BJ (cell line): Measurements from ENCODE around the gene SIPA1L3. TPM values are rescaled to one million over a fixed set of nuclear protein-coding genes. Genes with fewer than 3 reads are reported as not detected.

ENCODE experiments used
- CTCF ChIA-PET: fragments of 350-600 bp; formaldehyde crosslinking; extraction: SDS; loops from one replicate; lab custom pipeline; 2021; ENCODE audit warnings: antibody characterized with exemption, inconsistent platforms; lab: Yijun Ruan, JAX
- POLR2A ChIA-PET: fragments of 300-600 bp; sonication (Branson Sonifier 250); formaldehyde crosslinking; extraction: SDS; loops from one replicate; lab custom pipeline; 2021; ENCODE audit warnings: antibody characterized with exemption; lab: Charles Lee
- DNase-seq: peaks from one replicate; pipeline ENCODE4 v3.0.0-alpha.2; 2011; ENCODE audit warnings: low read depth
- H3K27me3 ChIP-seq: 2 replicates; pipeline ENCODE4 v1.6.0; 2011; ENCODE audit warnings: low read length; ENCODE audit not compliant: control insufficient read depth, insufficient read depth
- H3K36me3 ChIP-seq: 2 replicates; pipeline ENCODE4 v1.5.1; 2011; ENCODE audit warnings: low read length; ENCODE audit not compliant: control insufficient read depth, insufficient read depth
- H3K4me3 ChIP-seq: 2 replicates; pipeline ENCODE4 v1.5.1; 2011; ENCODE audit warnings: low read depth, mild to moderate bottlenecking, control low read depth, low read length
- CTCF ChIP-seq: IDR thresholded peaks from 2 replicates; pipeline ENCODE4 v1.5.1; 2011; ENCODE audit warnings: low read depth, mild to moderate bottlenecking, control low read depth, inconsistent platforms, low read length, moderate library complexity; ENCODE audit not compliant: insufficient read depth
- polyA plus RNA-seq: library from polyadenylated mRNA; depleted of rRNA; stranded (reverse); fragments of >200 nt; gene quantifications from 2 replicates; pipeline ENCODE4 v1.2.3, GENCODE V29; 2011

Gene SIPA1L3
- polyA plus RNA-seq, 1 experiment: 4.5 TPM

- ChIA-PET POLR2A (no interaction called here), CTCF (interaction anchor here (1.6 to 2.0 kb wide), 2 partner anchors 60 to 145 kb away, joined by 4 to 10 read pairs; no protein-coding TSS in a partner anchor)
- DNase-seq: no peak
- no peaks in the 10 kb centered on the region for H3K36me3 ChIP-seq
- no peak for TF ChIP-seq CTCF
- no peak overlapping the region for H3K4me3 ChIP-seq
- no peaks in the 10 kb centered on the region for H3K27me3 ChIP-seq
These were observed 139.4 kb downstream of the SIPA1L3 start for GRCh38 chr19:38046254-38047048.

- ChIA-PET POLR2A (no interaction called here), CTCF (interaction anchor here (2.0 kb wide), 1 partner anchor 145 kb away, joined by 10 read pairs; no protein-coding TSS in a partner anchor)
- no peak overlapping the region for H3K4me3 ChIP-seq
- no peak for DNase-seq
- TF ChIP-seq CTCF: no peak
- H3K27me3 ChIP-seq: no peaks in the 10 kb centered on the region
- no peaks in the 10 kb centered on the region for H3K36me3 ChIP-seq
These were observed 140.0 kb downstream of the SIPA1L3 start for GRCh38 chr19:38047049-38047438.

GRCh38 chr19:38047641-38048040 lies 140.6 kb downstream of the SIPA1L3 start:
- Histone ChIP-seq H3K4me3 (no peak overlapping the region), H3K27me3 (no peaks in the 10 kb centered on the region), H3K36me3 (no peaks in the 10 kb centered on the region)
- CTCF ChIA-PET: interaction anchor here (2.0 kb wide), 1 partner anchor 146 kb away, joined by 10 read pairs; no protein-coding TSS in a partner anchor
- TF ChIP-seq CTCF: no peak
- no peak for DNase-seq
- POLR2A ChIA-PET: no interaction called here

GRCh38 chr19:38049105-38049649 lies 142.2 kb downstream of the SIPA1L3 start:
- no peaks in the 10 kb centered on the region for H3K36me3 ChIP-seq
- no peak for TF ChIP-seq CTCF
- no peaks in the 10 kb centered on the region for H3K27me3 ChIP-seq
- H3K4me3 ChIP-seq: no peak overlapping the region
- DNase-seq: peak; percentile 37
- ChIA-PET CTCF (interaction anchor here (0.9 to 3.0 kb wide), 3 partner anchors 11 to 147 kb away, joined by 3 to 9 read pairs (median 3); no protein-coding TSS in a partner anchor), POLR2A (interaction anchor here (0.6 to 0.8 kb wide), 2 partner anchors 12 to 46 kb away, joined by 3 to 4 read pairs; no protein-coding TSS in a partner anchor)

GRCh38 chr19:38055010-38055409 lies 148.0 kb downstream of the SIPA1L3 start:
- DNase-seq: no peak
- no peak for TF ChIP-seq CTCF
- POLR2A ChIA-PET: interaction anchor here (0.6 kb wide), 1 partner anchor 26 kb away, joined by 3 read pairs; no protein-coding TSS in a partner anchor
- no peak overlapping the region for H3K4me3 ChIP-seq
- H3K36me3 ChIP-seq: no peaks in the 10 kb centered on the region
- CTCF ChIA-PET: interaction anchor here (0.9 to 1.3 kb wide), 2 partner anchors 153 to 157 kb away, joined by 3 to 4 read pairs; no protein-coding TSS in a partner anchor
- H3K27me3 ChIP-seq: no peaks in the 10 kb centered on the region
